ENCODE measurements around the gene SALL2. TPM values are rescaled to one million over a fixed set of nuclear protein-coding genes. Genes with fewer than 3 reads are reported as not detected.
A peak's percentile ranks its signal among the peaks of the same experiment; 100 is the strongest.

SALL2 gene
- total RNA-seq, 1 experiment from 2014 or later = 1.5 TPM

GRCh38 chr14:21514341-21514740 is 11.8 kb downstream of the SALL2 start:
- H3K36me3 ChIP-seq (ENCODE audit: control insufficient read depth, insufficient read depth, low read length) = peaks cover 2% of the 10 kb centered on the region; the same call in 1 of the 2 replicates
- no peak for ATAC-seq
- H3K9me3 ChIP-seq (ENCODE audit: control insufficient read depth, insufficient read depth, low read depth, low read length) = no peaks in the 10 kb centered on the region
- TF ChIP-seq SIN3A (IDR thresholded peaks at IDR 0.05; ENCODE audit: borderline replicate concordance, insufficient read depth, low read depth, low read length) (no peak), POLR2AphosphoS5 (IDR thresholded peaks at IDR 0.05; ENCODE audit: low read depth, low read length) (no peak), TCF7L2 (IDR thresholded peaks at IDR 0.05; ENCODE audit: low read depth, low read length) (no peak), REST (IDR thresholded peaks at IDR 0.05; ENCODE audit: insufficient read depth in 1 of 2, low read depth in 2 of 2, low read length in 1 of 2) (no peak), CTCF (IDR thresholded peaks at IDR 0.05) (no peak)
- peaks cover 9% of the 10 kb centered on the region for H3K4me1 ChIP-seq (ENCODE audit: control insufficient read depth, insufficient read depth, low read length)
- H3K4me3 ChIP-seq (ENCODE audit: low read depth in 2 of 2, low read length in 2 of 2) = no peak overlapping the region
- H3K27me3 ChIP-seq (ENCODE audit: control insufficient read depth, insufficient read depth, low read length) = no peaks in the 10 kb centered on the region
- CTCF ChIA-PET = no interaction called here
- in situ Hi-C loops (cut with HindIII; ENCODE audit: low pct_unique_long_range_greater_than_20kb, low sequenced_read_pairs) = no loop called here
- intact Hi-C loops (cut with micrococcal nuclease; ENCODE audit: unreplicated experiment) = no loop called here
- POLR2A ChIA-PET = no interaction called here
- no peak for DNase-seq (ENCODE audit: low read depth, low spot score)
- no peak overlapping the region for H3K27ac ChIP-seq (ENCODE audit: low read length)
- no TSS peak for BruUV-seq (replicated peaks)

GRCh38 chr14:21510735-21511657 is 15.2 kb downstream of the SALL2 start, which contains the start of gene METTL3:
Gene METTL3 (minus strand): TSS chr14:21511340. CDS start chr14:21511223, 117 bp downstream.
- POLR2A ChIA-PET = interaction anchor here (0.6 to 1.0 kb wide), 3 partner anchors 15 to 134 kb away, joined by 3 to 12 read pairs (median 3); partner anchors contain the start of gene SALL2
- in situ Hi-C loops (cut with HindIII; ENCODE audit: low pct_unique_long_range_greater_than_20kb, low sequenced_read_pairs) (no loop called here), intact Hi-C loops (cut with micrococcal nuclease; ENCODE audit: unreplicated experiment) (no loop called here)
- BruUV-seq (replicated peaks) = no TSS peak
- DNase-seq (ENCODE audit: low read depth, low spot score) (peak; percentile 90), ATAC-seq (peak; percentile 100)
- peak; percentile 80 for TF ChIP-seq POLR2AphosphoS5 (IDR thresholded peaks at IDR 0.05; ENCODE audit: low read depth, low read length)
- no peak for TF ChIP-seq TCF7L2 (IDR thresholded peaks at IDR 0.05; ENCODE audit: low read depth, low read length)
- no peak for TF ChIP-seq CTCF (IDR thresholded peaks at IDR 0.05)
- no peak for TF ChIP-seq REST (IDR thresholded peaks at IDR 0.05; ENCODE audit: insufficient read depth in 1 of 2, low read depth in 2 of 2, low read length in 1 of 2)
- TF ChIP-seq SIN3A (IDR thresholded peaks at IDR 0.05; ENCODE audit: borderline replicate concordance, insufficient read depth, low read depth, low read length) = no peak
- Histone ChIP-seq H3K4me3 (ENCODE audit: low read depth in 2 of 2, low read length in 2 of 2) (peak within 1 kb of the TSS; percentile 98), H3K4me1 (ENCODE audit: control insufficient read depth, insufficient read depth, low read length) (peaks cover 9% of the 10 kb centered on the region), H3K9me3 (ENCODE audit: control insufficient read depth, insufficient read depth, low read depth, low read length) (no peaks in the 10 kb centered on the region), H3K27me3 (ENCODE audit: control insufficient read depth, insufficient read depth, low read length) (no peaks in the 10 kb centered on the region), H3K36me3 (ENCODE audit: control insufficient read depth, insufficient read depth, low read length) (peaks cover 2% of the 10 kb centered on the region; the same call in 1 of the 2 replicates), H3K27ac (ENCODE audit: low read length) (peak within 1 kb of the TSS; percentile 95)
- CTCF ChIA-PET = interaction anchor here (1.0 kb wide), 2 partner anchors 13 to 22 kb away, joined by 3 read pairs; no protein-coding TSS in a partner anchor
